GM18909 (cell line): ENCODE measurements around the gene TECPR2.
"Not testable (repeated sequence)": the region's sequence is repeated elsewhere in the genome, so short reads cannot be mapped to it uniquely, and the experiment has no call there.

Source experiments
- ATAC-seq: cut with Tn5 transposase; IDR thresholded peaks from one replicate; pipeline ENCODE4 v1.9.1; 2021; ENCODE audit warnings: mild to moderate bottlenecking; ENCODE audit not compliant: unreplicated experiment, poor library complexity

The TECPR2 gene

GRCh38 chr14:102333795-102334705 lies 28.7 kb upstream of the TECPR2 start:
- no peak for ATAC-seq

- ATAC-seq: no peak
Observed at GRCh38 chr14:102335163-102335562, 27.6 kb upstream of the TECPR2 start.

- ATAC-seq: no peak
Observed at GRCh38 chr14:102338724-102339123, 24.0 kb upstream of the TECPR2 start.

- no peak for ATAC-seq
Observed at GRCh38 chr14:102341566-102341965, 21.2 kb upstream of the TECPR2 start.

GRCh38 chr14:102342238-102342637 lies 20.5 kb upstream of the TECPR2 start:
- no peak for ATAC-seq

GRCh38 chr14:102344084-102344483 lies 18.7 kb upstream of the TECPR2 start:
- ATAC-seq: no peak

- no peak for ATAC-seq
Observed at GRCh38 chr14:102344485-102344884, 18.3 kb upstream of the TECPR2 start.

GRCh38 chr14:102345232-102345631 lies 17.5 kb upstream of the TECPR2 start:
- ATAC-seq: no peak

- no peak for ATAC-seq
Observed at GRCh38 chr14:102346645-102347044, 16.1 kb upstream of the TECPR2 start.

- ATAC-seq: no peak
Observed at GRCh38 chr14:102348376-102348775, 14.4 kb upstream of the TECPR2 start.

- ATAC-seq: no peak
Observed at GRCh38 chr14:102351023-102351422, 11.7 kb upstream of the TECPR2 start.

- not testable (repeated sequence) for ATAC-seq
Observed at GRCh38 chr14:102351593-102351992, 11.1 kb upstream of the TECPR2 start.

- no peak for ATAC-seq
Observed at GRCh38 chr14:102352213-102352612, 10.5 kb upstream of the TECPR2 start.

- no peak for ATAC-seq
Observed at GRCh38 chr14:102353126-102353619, 9.6 kb upstream of the TECPR2 start.

- ATAC-seq: no peak
Observed at GRCh38 chr14:102356280-102356679, 6.5 kb upstream of the TECPR2 start.

GRCh38 chr14:102359341-102359740 lies 3.4 kb upstream of the TECPR2 start:
- no peak for ATAC-seq

- ATAC-seq: no peak
Observed at GRCh38 chr14:102360388-102360787, 2.4 kb upstream of the TECPR2 start.

GRCh38 chr14:102362084-102362483 lies 657 bp upstream of the TECPR2 start:
- ATAC-seq: peak; percentile 34

- peak; percentile 30 for ATAC-seq
Observed at GRCh38 chr14:102363182-102363943, 622 bp downstream of the TECPR2 start.

- ATAC-seq: no peak
Observed at GRCh38 chr14:102370305-102370809, 7.6 kb downstream of the TECPR2 start.

- no peak for ATAC-seq
Observed at GRCh38 chr14:102371361-102371760, 8.6 kb downstream of the TECPR2 start.
